Nephron progenitor cell (in vitro differentiated cells): ENCODE data around the gene KIAA0930.

Source experiments
- DNase-seq: peaks from one replicate; pipeline ENCODE4 v3.0.0; 2021
- H3K27ac Mint-ChIP-seq: 2 replicates; pipeline ENCODE4 v1.8.0; 2021; ENCODE audit warnings: mild to moderate bottlenecking, moderate library complexity, mixed read lengths
- H3K27me3 Mint-ChIP-seq: 2 replicates; pipeline ENCODE4 v1.8.0; 2021; ENCODE audit warnings: mild to moderate bottlenecking, low read depth, mixed read lengths; ENCODE audit not compliant: poor library complexity
- H3K36me3 Mint-ChIP-seq: 2 replicates; pipeline ENCODE4 v1.8.0; 2021; ENCODE audit warnings: low read depth, mixed read lengths
- H3K4me1 Mint-ChIP-seq: 2 replicates; pipeline ENCODE4 v1.8.0; 2021; ENCODE audit warnings: mixed read lengths
- H3K4me3 Mint-ChIP-seq: 2 replicates; pipeline ENCODE4 v1.8.0; 2021; ENCODE audit warnings: mild to moderate bottlenecking, moderate library complexity, mixed read lengths
- H3K9me3 Mint-ChIP-seq: 2 replicates; pipeline ENCODE4 v1.8.0; 2021; ENCODE audit warnings: mild to moderate bottlenecking, moderate library complexity, mixed read lengths
- CTCF ChIP-seq: fragments of 200-600 bp; sonication (generic); IDR thresholded peaks from 2 replicates; pipeline ENCODE4 v1.5.0; 2021; ENCODE audit warnings: antibody characterized with exemption

The KIAA0930 gene

GRCh38 chr22:45239681-45240051, 1.0 kb downstream of the KIAA0930 start:
- TF ChIP-seq CTCF = no peak
- peaks cover 51% of the 10 kb centered on the region for H3K4me1 Mint-ChIP-seq
- no peak for DNase-seq
- H3K27ac Mint-ChIP-seq = no peak overlapping the region
- H3K27me3 Mint-ChIP-seq = peaks cover 12% of the 10 kb centered on the region
- no peaks in the 10 kb centered on the region for H3K36me3 Mint-ChIP-seq
- H3K4me3 Mint-ChIP-seq = peak overlapping the region; percentile 94
- no peaks in the 10 kb centered on the region for H3K9me3 Mint-ChIP-seq

GRCh38 chr22:45238957-45239680, 1.6 kb downstream of the KIAA0930 start:
- peak overlapping the region; percentile 94 for H3K4me3 Mint-ChIP-seq
- TF ChIP-seq CTCF = no peak
- H3K4me1 Mint-ChIP-seq = peaks cover 57% of the 10 kb centered on the region
- H3K27ac Mint-ChIP-seq = no peak overlapping the region
- peaks cover 10% of the 10 kb centered on the region for H3K27me3 Mint-ChIP-seq
- H3K9me3 Mint-ChIP-seq = no peaks in the 10 kb centered on the region
- no peaks in the 10 kb centered on the region for H3K36me3 Mint-ChIP-seq
- DNase-seq = no peak

- no peak for TF ChIP-seq CTCF
- no peak overlapping the region for H3K27ac Mint-ChIP-seq
- peaks cover 10% of the 10 kb centered on the region for H3K27me3 Mint-ChIP-seq
- no peak for DNase-seq
- peak overlapping the region; percentile 45 for H3K4me3 Mint-ChIP-seq
- peaks cover 62% of the 10 kb centered on the region for H3K4me1 Mint-ChIP-seq
- H3K9me3 Mint-ChIP-seq = no peaks in the 10 kb centered on the region
- no peaks in the 10 kb centered on the region for H3K36me3 Mint-ChIP-seq
These were observed 2.4 kb downstream of the KIAA0930 start for GRCh38 chr22:45238076-45238956.

GRCh38 chr22:45237065-45237990, 3.4 kb downstream of the KIAA0930 start:
- no peaks in the 10 kb centered on the region for H3K9me3 Mint-ChIP-seq
- no peak overlapping the region for H3K27ac Mint-ChIP-seq
- H3K4me3 Mint-ChIP-seq = peak overlapping the region; percentile 31
- no peaks in the 10 kb centered on the region for H3K36me3 Mint-ChIP-seq
- peaks cover 10% of the 10 kb centered on the region for H3K27me3 Mint-ChIP-seq
- H3K4me1 Mint-ChIP-seq = peaks cover 62% of the 10 kb centered on the region
- peak; percentile 20 for DNase-seq
- no peak for TF ChIP-seq CTCF

GRCh38 chr22:45235851-45236342, 4.8 kb downstream of the KIAA0930 start:
- peaks cover 60% of the 10 kb centered on the region for H3K4me1 Mint-ChIP-seq
- H3K27ac Mint-ChIP-seq = no peak overlapping the region
- no peak for TF ChIP-seq CTCF
- no peaks in the 10 kb centered on the region for H3K36me3 Mint-ChIP-seq
- no peaks in the 10 kb centered on the region for H3K9me3 Mint-ChIP-seq
- H3K27me3 Mint-ChIP-seq = peaks cover 3% of the 10 kb centered on the region
- no peak overlapping the region for H3K4me3 Mint-ChIP-seq
- no peak for DNase-seq
